WTC11 (cell line): ENCODE results near the gene USP47.

Experiments
- SMAD4 ChIP-seq: sonication (generic); formaldehyde crosslinking; IDR thresholded peaks from 2 replicates; pipeline ENCODE4 v1.8.0; 2022; ENCODE audit warnings: mild to moderate bottlenecking, missing genetic modification reagents
- TF ChIP-seq, protein P1 (sequence below): sonication (generic); formaldehyde crosslinking; IDR thresholded peaks from 2 replicates; pipeline ENCODE4 v1.8.0; 2023; ENCODE audit warnings: mild to moderate bottlenecking, missing genetic modification reagents
- TF ChIP-seq, protein P2 (sequence below): fragments of 200-600 bp; IDR thresholded peaks from 2 replicates; pipeline ENCODE4 v1.8.0; 2022; ENCODE audit warnings: antibody characterized with exemption

DNA sequence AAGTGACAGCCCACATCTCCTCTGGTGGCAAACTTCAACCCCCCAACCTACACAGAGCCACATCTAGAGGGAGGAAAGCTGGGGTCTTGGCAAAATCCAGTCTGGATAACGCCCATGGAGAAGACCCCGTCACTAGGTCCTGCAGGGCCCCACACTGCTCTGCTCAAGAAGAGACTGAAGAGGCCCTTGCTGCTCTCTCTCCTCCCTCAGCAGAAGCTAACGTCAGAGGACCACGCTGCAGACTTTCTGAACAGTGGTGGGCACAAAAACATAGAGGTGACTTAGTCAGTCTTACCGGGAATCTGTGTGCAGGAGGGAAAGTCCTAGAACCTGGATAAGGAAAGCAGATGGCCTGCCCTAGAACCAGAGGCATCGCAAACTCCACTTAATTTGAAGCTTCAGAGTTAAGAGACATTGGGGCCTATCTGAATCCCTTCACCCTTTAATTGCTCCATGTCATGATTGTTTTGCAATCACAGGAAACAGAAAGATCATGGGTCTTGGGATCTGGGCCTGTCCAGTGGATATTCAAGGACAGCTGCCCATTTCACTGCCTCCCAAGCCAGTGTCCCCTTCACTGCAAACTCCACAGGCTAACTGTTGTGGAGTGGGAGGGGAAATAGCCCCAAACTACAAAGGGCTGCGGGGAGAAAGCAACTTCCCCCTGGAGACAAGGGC, 164.9 kb downstream of the USP47 start:
- TF ChIP-seq, protein P1, sequence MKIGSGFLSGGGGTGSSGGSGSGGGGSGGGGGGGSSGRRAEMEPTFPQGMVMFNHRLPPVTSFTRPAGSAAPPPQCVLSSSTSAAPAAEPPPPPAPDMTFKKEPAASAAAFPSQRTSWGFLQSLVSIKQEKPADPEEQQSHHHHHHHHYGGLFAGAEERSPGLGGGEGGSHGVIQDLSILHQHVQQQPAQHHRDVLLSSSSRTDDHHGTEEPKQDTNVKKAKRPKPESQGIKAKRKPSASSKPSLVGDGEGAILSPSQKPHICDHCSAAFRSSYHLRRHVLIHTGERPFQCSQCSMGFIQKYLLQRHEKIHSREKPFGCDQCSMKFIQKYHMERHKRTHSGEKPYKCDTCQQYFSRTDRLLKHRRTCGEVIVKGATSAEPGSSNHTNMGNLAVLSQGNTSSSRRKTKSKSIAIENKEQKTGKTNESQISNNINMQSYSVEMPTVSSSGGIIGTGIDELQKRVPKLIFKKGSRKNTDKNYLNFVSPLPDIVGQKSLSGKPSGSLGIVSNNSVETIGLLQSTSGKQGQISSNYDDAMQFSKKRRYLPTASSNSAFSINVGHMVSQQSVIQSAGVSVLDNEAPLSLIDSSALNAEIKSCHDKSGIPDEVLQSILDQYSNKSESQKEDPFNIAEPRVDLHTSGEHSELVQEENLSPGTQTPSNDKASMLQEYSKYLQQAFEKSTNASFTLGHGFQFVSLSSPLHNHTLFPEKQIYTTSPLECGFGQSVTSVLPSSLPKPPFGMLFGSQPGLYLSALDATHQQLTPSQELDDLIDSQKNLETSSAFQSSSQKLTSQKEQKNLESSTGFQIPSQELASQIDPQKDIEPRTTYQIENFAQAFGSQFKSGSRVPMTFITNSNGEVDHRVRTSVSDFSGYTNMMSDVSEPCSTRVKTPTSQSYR = no peak
- no peak for TF ChIP-seq SMAD4 (CRISPR knock-in tag)
- TF ChIP-seq, protein P2, sequence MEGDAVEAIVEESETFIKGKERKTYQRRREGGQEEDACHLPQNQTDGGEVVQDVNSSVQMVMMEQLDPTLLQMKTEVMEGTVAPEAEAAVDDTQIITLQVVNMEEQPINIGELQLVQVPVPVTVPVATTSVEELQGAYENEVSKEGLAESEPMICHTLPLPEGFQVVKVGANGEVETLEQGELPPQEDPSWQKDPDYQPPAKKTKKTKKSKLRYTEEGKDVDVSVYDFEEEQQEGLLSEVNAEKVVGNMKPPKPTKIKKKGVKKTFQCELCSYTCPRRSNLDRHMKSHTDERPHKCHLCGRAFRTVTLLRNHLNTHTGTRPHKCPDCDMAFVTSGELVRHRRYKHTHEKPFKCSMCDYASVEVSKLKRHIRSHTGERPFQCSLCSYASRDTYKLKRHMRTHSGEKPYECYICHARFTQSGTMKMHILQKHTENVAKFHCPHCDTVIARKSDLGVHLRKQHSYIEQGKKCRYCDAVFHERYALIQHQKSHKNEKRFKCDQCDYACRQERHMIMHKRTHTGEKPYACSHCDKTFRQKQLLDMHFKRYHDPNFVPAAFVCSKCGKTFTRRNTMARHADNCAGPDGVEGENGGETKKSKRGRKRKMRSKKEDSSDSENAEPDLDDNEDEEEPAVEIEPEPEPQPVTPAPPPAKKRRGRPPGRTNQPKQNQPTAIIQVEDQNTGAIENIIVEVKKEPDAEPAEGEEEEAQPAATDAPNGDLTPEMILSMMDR = no peak
